GM19193 (cell line): Measurements from ENCODE around the gene FBLN1.

Experiments
- POLR2A ChIP-seq: IDR thresholded peaks from 4 replicates; pipeline ENCODE4 v1.6.1; 2011; ENCODE audit not compliant: insufficient read depth, insufficient read length; ENCODE audit errors: extremely low read depth

Gene FBLN1

DNA sequence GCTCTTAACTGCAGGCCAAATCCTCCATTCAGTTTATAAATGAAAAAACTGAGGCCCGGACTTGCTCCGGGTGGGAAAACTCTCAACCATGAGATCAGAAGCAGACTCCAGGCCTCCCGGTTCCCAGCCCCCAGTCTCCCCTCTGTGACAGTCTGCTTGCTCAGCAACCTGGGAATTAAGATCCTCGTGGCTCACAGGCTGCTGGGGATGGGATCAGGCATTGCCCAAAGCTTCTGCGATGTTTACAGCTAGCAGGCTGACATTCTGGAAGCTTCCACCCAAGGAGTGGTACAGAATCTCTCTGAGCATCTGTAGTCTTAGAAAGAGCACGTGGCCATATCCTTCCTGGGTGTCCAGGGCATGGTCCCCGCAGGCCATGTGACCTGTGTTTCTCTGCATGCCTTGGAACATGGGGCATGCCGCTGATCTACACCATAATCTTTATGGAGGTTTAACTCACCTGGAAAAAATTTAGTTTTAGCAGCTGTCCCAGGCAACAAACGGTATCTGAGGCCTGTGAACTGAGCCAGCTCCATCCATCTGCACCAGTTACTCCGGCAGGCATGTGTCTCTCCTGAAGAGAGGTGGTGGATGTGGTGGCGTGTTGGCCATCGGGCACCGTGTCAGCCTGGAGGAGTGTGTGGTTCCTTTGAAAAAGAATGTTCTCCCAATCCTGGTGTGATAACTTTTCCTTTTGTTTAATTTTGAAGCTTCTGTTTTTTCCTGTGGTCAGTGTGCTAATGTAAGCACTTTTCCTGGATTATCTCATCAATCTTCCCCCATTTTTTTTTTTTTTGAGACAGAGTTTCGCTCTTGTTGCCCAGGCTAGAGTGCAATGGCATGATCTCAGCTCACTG lies 7.9 kb downstream of the FBLN1 start:
- TF ChIP-seq POLR2A: no peak

DNA sequence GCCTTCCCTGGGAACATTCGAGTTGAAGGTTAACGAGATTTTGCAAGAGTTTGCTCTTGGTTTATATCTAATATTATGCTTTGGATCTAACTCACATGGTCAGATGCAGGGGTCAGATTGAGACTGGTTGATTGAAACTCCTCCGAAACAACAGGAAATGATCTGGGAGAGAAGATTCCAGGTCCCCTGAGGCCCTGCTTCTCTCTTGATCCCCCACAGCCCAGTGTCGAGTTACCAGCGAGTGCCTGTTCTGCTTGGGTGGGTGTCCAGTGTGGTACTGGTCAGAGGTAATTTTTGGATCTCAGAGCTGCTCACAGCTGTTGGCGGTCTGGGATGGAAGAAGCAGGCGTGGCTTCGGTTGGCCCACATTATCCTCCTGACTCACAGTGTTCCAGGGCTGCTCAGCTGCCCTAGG lies 9.2 kb downstream of the FBLN1 start:
- TF ChIP-seq POLR2A: no peak

GRCh38 chr22:45512363-45512762 lies 9.7 kb downstream of the FBLN1 start:
- no peak for TF ChIP-seq POLR2A

DNA sequence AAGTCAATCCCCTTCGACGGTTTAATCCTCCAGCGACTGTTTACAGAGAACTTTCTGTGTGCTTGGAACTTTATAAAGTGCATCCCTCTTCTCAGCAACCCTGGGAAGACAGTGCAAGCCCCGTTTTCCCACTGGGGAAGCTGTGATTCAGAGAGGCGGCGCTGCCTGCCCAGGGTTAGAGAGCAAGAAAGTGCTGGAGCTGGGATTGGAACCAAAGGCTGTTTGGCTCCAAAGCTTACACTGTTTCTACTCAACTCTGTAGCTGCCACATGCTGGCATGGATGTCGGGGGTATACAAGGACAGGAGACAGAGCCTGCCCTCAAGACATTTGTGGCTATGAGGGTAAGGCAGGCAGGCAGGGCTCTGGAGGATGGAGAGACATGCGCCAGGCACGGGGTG lies 13.0 kb downstream of the FBLN1 start:
- no peak for TF ChIP-seq POLR2A

DNA sequence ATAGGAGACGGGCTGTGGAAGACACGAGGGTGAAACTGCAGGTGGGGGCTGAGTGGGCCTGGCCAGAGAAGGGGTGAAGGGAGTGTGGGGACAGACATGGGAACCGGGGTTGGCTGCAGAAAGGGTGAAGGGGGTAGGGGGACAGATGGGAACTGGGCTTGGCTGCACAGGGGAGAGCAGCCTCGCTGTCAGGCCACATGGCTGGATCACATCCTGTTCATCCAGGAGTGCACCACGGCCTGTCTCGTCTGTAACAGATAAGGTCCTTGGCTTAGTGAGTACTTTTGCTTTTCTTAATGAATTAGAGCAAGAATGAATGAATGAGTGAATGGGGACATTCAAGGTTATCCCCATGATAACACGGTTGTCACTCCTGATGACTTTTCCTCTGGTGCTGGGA lies 13.5 kb downstream of the FBLN1 start:
- TF ChIP-seq POLR2A: no peak

DNA sequence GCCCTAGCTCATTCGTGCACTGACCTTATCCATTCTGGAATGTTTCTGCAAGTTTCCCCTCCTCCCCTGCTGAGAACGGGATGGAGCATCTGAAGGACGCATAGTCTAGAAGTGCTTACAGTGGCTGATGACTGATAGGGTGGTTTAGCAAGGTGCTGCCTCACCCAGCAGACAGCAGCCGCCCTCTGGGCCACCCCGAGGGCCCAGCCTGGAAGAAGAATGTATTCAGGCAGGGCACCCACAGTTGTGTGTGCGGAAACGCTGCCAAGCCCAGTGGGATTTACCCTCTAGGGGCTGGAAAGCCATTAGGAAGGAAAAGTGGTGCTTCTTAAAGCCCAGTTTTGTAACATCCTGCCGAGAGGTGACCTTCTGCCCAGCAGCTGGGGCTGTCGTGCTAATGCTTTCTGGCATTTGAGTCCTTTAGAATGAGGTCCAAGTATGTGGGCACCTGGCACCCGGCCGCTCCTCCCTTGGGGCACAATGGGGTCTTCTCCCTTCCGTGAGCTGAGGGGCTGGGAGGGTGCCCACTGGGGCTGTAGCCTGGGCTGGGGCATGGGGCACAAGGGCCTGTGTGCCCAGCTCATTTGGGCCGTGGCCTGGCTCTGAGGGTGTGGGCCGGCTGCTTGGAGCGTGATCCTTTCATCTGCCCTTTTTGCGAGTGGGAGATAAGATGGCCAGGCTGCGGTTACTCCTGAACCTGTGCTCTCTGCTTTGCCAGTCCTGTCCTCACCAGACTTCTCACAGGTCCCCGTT lies 14.4 kb downstream of the FBLN1 start:
- TF ChIP-seq POLR2A: no peak

DNA sequence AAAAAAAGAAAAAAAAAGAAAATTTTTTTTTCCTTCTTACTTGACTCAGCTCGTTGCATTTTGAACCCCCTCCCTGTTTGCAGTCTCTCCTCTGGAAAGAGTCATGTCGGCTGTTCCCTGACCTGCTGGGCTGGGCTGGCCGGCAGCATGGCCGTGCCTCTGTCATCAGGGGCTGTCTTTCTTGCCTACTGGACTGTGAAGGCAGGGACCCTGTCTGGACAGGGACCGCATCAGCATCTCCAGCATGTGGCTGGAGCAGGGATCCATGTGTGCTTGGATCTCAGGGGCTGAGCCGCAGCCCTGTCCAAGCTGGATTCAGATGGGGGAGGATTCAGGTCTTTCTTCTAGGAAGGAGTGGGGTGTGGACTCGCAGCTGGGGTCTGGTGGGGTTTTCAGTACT lies 15.5 kb downstream of the FBLN1 start:
- no peak for TF ChIP-seq POLR2A

- TF ChIP-seq POLR2A: no peak
Measured at GRCh38 chr22:45518580-45518991, 15.9 kb downstream of the FBLN1 start.

- no peak for TF ChIP-seq POLR2A
Measured at GRCh38 chr22:45521178-45521577, 18.5 kb downstream of the FBLN1 start.

DNA sequence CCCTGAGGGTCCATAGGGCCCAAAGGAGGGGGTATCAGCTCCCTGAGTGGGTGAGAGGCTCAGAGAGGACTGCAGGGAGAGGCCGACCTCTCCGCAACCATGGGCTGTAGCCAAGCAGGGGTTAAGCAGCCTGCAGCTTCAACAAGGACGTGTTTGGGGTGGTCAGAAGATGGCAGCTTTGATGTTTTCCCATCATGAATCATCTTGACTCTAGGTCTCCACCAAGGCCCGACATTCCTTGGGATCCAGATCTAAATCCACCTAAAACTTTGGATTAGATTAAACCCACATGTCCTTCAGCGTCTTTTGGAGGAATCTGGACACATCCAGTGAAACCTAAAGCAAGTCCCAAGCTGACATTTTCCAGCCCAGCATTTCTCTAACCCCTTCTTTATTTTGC lies 19.8 kb downstream of the FBLN1 start:
- TF ChIP-seq POLR2A: no peak

DNA sequence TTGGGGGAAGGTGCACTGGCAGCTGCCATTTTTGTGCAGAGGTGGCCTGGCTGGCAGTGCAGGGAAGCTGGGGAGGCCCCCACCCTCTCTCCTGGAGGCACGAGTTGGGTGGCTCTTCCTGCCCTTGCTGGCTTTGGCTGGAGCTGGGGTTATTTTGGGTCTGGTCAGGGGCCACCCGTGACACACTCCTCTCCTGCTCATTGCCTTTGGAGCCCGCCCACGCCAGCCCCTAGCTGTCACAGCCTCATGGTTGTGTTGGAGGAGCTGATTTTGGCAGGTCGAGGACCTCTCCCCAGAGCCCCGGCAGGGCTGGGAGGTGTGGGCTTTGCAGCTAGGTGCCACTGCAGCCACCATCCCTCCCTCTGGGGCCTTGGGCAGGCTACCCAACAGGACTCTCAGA lies 21.5 kb downstream of the FBLN1 start:
- no peak for TF ChIP-seq POLR2A

GRCh38 chr22:45524966-45525365 lies 22.3 kb downstream of the FBLN1 start:
- no peak for TF ChIP-seq POLR2A

DNA sequence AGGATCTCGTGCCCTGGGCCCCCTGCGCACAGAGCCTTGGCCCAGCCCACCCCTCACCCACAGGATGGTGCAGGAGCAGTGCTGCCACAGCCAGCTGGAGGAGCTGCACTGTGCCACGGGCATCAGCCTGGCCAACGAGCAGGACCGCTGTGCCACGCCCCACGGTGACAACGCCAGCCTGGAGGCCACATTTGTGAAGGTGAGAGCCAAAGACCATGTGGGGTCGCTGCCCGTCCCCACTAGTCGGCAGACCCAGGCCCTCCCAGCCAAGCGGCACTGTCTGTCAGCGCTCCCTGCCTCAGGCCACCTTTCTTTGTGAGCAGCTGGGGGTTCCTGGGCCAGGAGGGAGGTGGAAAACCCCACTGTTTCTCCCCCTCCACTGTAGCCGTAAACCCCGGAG lies 22.8 kb downstream of the FBLN1 start:
- no peak for TF ChIP-seq POLR2A

GRCh38 chr22:45526281-45526680 lies 23.6 kb downstream of the FBLN1 start:
- TF ChIP-seq POLR2A: no peak

GRCh38 chr22:45526768-45527360 lies 24.2 kb downstream of the FBLN1 start:
- TF ChIP-seq POLR2A: no peak

GRCh38 chr22:45527456-45527855 lies 24.8 kb downstream of the FBLN1 start:
- TF ChIP-seq POLR2A: no peak
